Measurements from ENCODE around the gene ASH1L. TPM values are rescaled to one million over a fixed set of nuclear protein-coding genes. Genes with fewer than 3 reads are reported as not detected.

Gene ASH1L
- total and polyA plus RNA-seq, 2 donors (not counting 3 experiments of a cell fraction or from before 2014, with no cell fraction given): 11.6 to 29.2 TPM

DNA sequence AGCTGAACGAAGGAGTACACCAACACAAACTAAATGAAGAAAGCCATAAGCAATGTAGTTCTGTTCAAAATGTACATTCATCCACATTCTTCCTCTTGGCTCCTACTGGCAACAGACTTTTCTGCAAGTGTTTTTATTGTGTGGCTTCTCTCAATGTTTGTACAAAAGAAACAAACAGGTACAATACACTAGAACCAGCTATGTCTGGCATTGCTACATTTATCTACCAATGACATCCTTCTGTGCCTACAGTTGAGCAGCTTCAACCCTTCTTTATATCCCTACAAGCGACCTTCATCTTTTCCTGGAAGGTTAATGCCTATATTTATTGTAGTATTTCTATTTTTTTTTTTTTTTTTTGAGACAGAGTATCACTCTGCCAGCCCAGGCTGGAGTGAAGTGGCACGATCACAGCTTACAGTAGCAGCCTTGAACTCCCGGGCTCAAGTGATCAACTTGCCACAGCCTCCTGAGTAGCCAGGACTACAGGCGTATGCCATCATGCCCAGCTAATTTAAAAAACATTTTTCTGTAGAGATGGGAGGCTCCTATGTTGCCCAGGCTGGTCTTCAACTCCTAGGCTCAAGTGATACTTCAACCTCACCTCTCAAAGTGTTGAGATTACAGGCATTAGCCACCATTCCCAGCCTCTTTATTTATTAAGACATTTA, 89.3 kb downstream of the ASH1L start:
- dilution Hi-C loops (cut with MboI; ENCODE audit: extremely low pct_ligation_motif_present, low sequenced_read_pairs): no loop called here
- H3K9me3 ChIP-seq (replicated peaks; ENCODE audit: control insufficient read depth, insufficient read depth, low read length): no peaks in the 10 kb centered on the region
- H3K4me3 ChIP-seq (replicated peaks in 1 of 3; ENCODE audit: insufficient read depth in 1 of 3, low read depth in 1 of 3, low read length in 3 of 3): no peak overlapping the region
- DNase-seq (ENCODE audit: low read depth, low spot score) (no peak), FAIRE-seq (no peak)
- no peak overlapping the region for H3K9ac ChIP-seq (replicated peaks; ENCODE audit: extremely low read depth, insufficient read depth, low read length)
- no peak overlapping the region for H3K4me2 ChIP-seq (ENCODE audit: insufficient read depth, low read length)
- POLR2A ChIA-PET: no interaction called here
- peaks cover 1% of the 10 kb centered on the region for H3K79me2 ChIP-seq (ENCODE audit: control insufficient read depth, insufficient read depth, low read length)
- no TSS peak for BruUV-seq (replicated peaks)
- no peak overlapping the region for H2AFZ ChIP-seq (ENCODE audit: low read depth, low read length)
- CTCF ChIA-PET: interaction anchor here (1.1 to 1.2 kb wide), 2 partner anchors 11 to 31 kb away, joined by 4 to 5 read pairs; no protein-coding TSS in a partner anchor
- H3K36me3 ChIP-seq (ENCODE audit: control insufficient read depth in 2 of 2, extremely low read depth in 1 of 2, insufficient read depth in 2 of 2, low read length in 2 of 2): no peaks in the 10 kb centered on the region
- no peaks in the 10 kb centered on the region for H3K4me1 ChIP-seq (ENCODE audit: control insufficient read depth, extremely low read depth, insufficient read depth, low read length)
- no peak overlapping the region for H3K27ac ChIP-seq (ENCODE audit: insufficient read depth, low read depth, low read length)
- H3K27me3 ChIP-seq (ENCODE audit: control insufficient read depth in 2 of 2, insufficient read depth in 2 of 2, low read length in 2 of 2): no peaks in the 10 kb centered on the region
- H3K9me1 ChIP-seq (replicated peaks; ENCODE audit: control insufficient read depth, extremely low read depth, insufficient read depth, low read length): no peaks in the 10 kb centered on the region
- no peaks in the 10 kb centered on the region for H4K20me1 ChIP-seq (replicated peaks; ENCODE audit: control insufficient read depth, extremely low read depth, insufficient read depth, low read length)
- intact Hi-C loops (cut with micrococcal nuclease): no loop called here
- no peak for TF ChIP-seq MYC (IDR thresholded peaks at IDR 0.05; ENCODE audit: low read depth, low read length)
- no peak for TF ChIP-seq CTCF (IDR thresholded peaks at IDR 0.05; ENCODE audit: extremely low read depth in 1 of 2, insufficient read depth in 1 of 2, low read depth in 1 of 2, low read length in 2 of 2)
- no peak for TF ChIP-seq MAX (IDR thresholded peaks at IDR 0.05; ENCODE audit: insufficient read depth, insufficient read length)
- TF ChIP-seq FOS (IDR thresholded peaks at IDR 0.05; ENCODE audit: borderline replicate concordance, insufficient read depth, low read length): no peak
- TF ChIP-seq POLR2AphosphoS5 (IDR thresholded peaks at IDR 0.05; ENCODE audit: insufficient read depth, low read depth, low read length): no peak
- TF ChIP-seq JUN (IDR thresholded peaks at IDR 0.05; ENCODE audit: borderline replicate concordance, insufficient read depth, insufficient read length, low read depth): no peak
- no peak for TF ChIP-seq EZH2 (IDR thresholded peaks at IDR 0.05; ENCODE audit: borderline replicate concordance, low read depth, low read length, severe bottlenecking)
- TF ChIP-seq POLR2A (IDR thresholded peaks at IDR 0.05; ENCODE audit: low read depth, low read length): no peak
- no peak for TF ChIP-seq GATA2 (IDR thresholded peaks at IDR 0.05; ENCODE audit: insufficient read depth, insufficient read length, low read depth, low read length)

Data from endothelial cell of umbilical vein (primary cell).